Stimulated activated naive B cell treated with anti-CD40 and anti-IgM and Interleukin-4, amounts not matched to agents 10 μg/mL and 1 μg/mL and 100 μg/mL, for 72 hours (primary cell): ENCODE measurements around the gene ROBO2.
A peak's percentile ranks its signal among the peaks of the same experiment; 100 is the strongest.

Experiments used
- ATAC-seq, 2 donors: fragments of 150-1000 bp; cut with Tn5 transposase; replicated peaks; 2 replicates each; pipeline ENCODE4 v1.10.0; 2021; ENCODE audit warnings: moderate library complexity in 1 of 2
- DNase-seq: peaks from one replicate; pipeline ENCODE4 v3.0.0; 2021
- H3K27ac Mint-ChIP-seq: one replicate; pipeline ENCODE4 v1.8.0; 2022; ENCODE audit warnings: mild to moderate bottlenecking, mixed read lengths
- H3K27me3 Mint-ChIP-seq, 2 donors: one replicate each; pipeline ENCODE4 v1.8.0; 2022; ENCODE audit warnings: mixed read lengths in 2 of 2
- H3K36me3 Mint-ChIP-seq, 2 donors: one replicate each; pipeline ENCODE4 v1.8.0; 2022; ENCODE audit warnings: mixed read lengths in 2 of 2, mild to moderate bottlenecking in 1 of 2
- H3K4me1 Mint-ChIP-seq, 2 donors: one replicate each; pipeline ENCODE4 v1.8.0; 2022; ENCODE audit warnings: mixed read lengths in 2 of 2, mild to moderate bottlenecking in 1 of 2
- H3K4me3 Mint-ChIP-seq, 2 donors: one replicate each; pipeline ENCODE4 v1.8.0; 2022; ENCODE audit warnings: mild to moderate bottlenecking in 2 of 2, mixed read lengths in 2 of 2, moderate library complexity in 1 of 2
- H3K9me3 Mint-ChIP-seq, 2 donors: one replicate each; pipeline ENCODE4 v1.8.0; 2022; ENCODE audit warnings: mixed read lengths in 2 of 2, mild to moderate bottlenecking in 1 of 2

ROBO2 gene, protein sequence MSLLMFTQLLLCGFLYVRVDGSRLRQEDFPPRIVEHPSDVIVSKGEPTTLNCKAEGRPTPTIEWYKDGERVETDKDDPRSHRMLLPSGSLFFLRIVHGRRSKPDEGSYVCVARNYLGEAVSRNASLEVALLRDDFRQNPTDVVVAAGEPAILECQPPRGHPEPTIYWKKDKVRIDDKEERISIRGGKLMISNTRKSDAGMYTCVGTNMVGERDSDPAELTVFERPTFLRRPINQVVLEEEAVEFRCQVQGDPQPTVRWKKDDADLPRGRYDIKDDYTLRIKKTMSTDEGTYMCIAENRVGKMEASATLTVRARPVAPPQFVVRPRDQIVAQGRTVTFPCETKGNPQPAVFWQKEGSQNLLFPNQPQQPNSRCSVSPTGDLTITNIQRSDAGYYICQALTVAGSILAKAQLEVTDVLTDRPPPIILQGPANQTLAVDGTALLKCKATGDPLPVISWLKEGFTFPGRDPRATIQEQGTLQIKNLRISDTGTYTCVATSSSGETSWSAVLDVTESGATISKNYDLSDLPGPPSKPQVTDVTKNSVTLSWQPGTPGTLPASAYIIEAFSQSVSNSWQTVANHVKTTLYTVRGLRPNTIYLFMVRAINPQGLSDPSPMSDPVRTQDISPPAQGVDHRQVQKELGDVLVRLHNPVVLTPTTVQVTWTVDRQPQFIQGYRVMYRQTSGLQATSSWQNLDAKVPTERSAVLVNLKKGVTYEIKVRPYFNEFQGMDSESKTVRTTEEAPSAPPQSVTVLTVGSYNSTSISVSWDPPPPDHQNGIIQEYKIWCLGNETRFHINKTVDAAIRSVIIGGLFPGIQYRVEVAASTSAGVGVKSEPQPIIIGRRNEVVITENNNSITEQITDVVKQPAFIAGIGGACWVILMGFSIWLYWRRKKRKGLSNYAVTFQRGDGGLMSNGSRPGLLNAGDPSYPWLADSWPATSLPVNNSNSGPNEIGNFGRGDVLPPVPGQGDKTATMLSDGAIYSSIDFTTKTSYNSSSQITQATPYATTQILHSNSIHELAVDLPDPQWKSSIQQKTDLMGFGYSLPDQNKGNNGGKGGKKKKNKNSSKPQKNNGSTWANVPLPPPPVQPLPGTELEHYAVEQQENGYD (N-terminal part only)

DNA sequence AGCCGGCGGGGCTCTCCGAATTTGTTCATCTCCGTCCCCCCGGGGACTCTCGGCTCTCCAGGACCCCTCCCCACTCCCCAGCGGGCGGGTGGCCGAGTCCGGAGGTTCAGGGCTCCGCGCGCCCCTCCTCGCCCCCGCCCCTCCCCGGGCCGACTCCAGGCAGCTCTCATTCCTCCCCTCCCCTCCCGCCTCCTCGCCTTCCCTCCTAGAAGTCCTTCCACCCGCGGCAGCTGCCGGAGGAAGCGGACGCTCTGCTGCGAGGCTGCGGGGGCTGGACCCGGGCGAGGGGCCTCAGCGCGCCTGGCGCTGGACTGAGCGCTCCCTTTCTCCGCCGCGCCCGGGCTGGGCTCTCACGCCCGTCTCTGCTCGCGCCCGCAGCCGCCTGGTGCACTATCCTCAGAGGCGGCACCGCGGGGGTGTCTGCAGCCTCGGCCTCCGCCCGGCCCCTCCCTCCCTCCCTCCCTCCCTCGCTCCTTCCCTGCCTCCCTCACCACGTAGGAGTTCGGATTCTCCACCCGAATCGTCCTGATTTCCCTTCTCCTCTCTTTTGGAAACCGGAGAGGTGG lies at the start of gene ROBO2:
TSS of gene ROBO2 (plus strand) at position 494 of the 566 bp plus-strand sequence. CDS start 687 bp downstream, outside the sequence.
- H3K4me3 Mint-ChIP-seq, result no peak within 1 kb of the TSS
- H3K4me1 Mint-ChIP-seq, result peaks cover 0 to 7% of the 10 kb centered on the region in 2 donors
- no peaks in the 10 kb centered on the region for H3K36me3 Mint-ChIP-seq
- no peak for ATAC-seq
- no peak for DNase-seq
- no peaks in the 10 kb centered on the region for H3K9me3 Mint-ChIP-seq
- peaks cover 28 to 46% of the 10 kb centered on the region in 2 donors for H3K27me3 Mint-ChIP-seq
- no peak within 1 kb of the TSS for H3K27ac Mint-ChIP-seq

GRCh38 chr3:76990606-76991005 lies 49.3 kb upstream of the ROBO2 start:
- ATAC-seq (no peak), DNase-seq (no peak)
- Mint-ChIP-seq H3K27me3 (no peaks in the 10 kb centered on the region), H3K36me3 (no peaks in the 10 kb centered on the region), H3K9me3 (no peaks in the 10 kb centered on the region), H3K4me3 (no peak overlapping the region), H3K27ac (no peak overlapping the region), H3K4me1 (no peaks in the 10 kb centered on the region)

DNA sequence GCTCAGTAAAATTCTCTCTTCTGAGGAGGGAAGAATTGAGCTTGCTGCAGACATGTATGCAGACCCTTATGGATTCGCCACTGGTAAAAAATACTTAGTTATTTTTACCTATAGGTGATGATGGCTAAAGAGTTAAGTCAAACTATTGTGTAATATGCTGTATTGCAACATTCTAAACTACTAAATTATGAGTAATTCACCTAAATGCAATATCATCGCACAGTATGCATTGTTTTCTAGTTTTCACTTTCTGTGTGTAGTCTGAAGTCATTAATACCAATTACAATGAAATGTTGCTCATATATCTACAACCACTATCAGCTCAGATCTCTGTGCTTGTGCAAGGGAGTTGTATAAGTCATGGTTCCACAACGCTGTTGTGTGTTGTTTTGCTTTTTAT lies 48.7 kb upstream of the ROBO2 start:
- H3K9me3 Mint-ChIP-seq, result no peaks in the 10 kb centered on the region
- no peaks in the 10 kb centered on the region for H3K27me3 Mint-ChIP-seq
- no peak overlapping the region for H3K27ac Mint-ChIP-seq
- DNase-seq (no peak), ATAC-seq (no peak)
- H3K4me1 Mint-ChIP-seq, result no peaks in the 10 kb centered on the region
- H3K4me3 Mint-ChIP-seq, result no peak overlapping the region
- H3K36me3 Mint-ChIP-seq, result no peaks in the 10 kb centered on the region

DNA sequence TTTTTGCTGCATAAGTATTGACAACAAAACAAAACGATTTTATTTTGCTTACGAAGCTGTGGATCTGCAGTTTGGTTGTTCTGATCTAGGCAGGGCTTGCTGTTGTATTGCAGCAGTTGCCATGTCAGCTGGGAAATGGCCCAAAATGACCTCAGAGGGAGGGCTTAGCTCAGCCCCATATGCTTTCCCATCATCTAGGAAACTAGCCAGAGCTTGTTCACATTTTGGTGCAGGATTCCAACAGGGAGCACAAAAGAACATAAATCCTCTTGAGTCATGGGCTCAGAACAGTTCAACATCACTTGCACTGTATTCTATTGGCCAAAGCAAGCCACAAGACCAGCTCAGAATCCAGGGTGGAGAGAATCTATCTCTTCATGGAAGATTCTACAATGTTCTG lies 42.2 kb upstream of the ROBO2 start:
- DNase-seq, result no peak
- H3K4me3 Mint-ChIP-seq, result no peak overlapping the region
- peaks cover 0 to 4% of the 10 kb centered on the region in 2 donors for H3K9me3 Mint-ChIP-seq
- H3K4me1 Mint-ChIP-seq, result no peaks in the 10 kb centered on the region
- H3K27ac Mint-ChIP-seq, result no peak overlapping the region
- H3K36me3 Mint-ChIP-seq, result no peaks in the 10 kb centered on the region
- H3K27me3 Mint-ChIP-seq, result no peaks in the 10 kb centered on the region
- ATAC-seq, result no peak

- ATAC-seq (no peak), DNase-seq (no peak)
- Mint-ChIP-seq H3K9me3 (peaks cover 0 to 4% of the 10 kb centered on the region in 2 donors), H3K36me3 (no peaks in the 10 kb centered on the region), H3K4me3 (no peak overlapping the region), H3K27ac (no peak overlapping the region), H3K4me1 (no peaks in the 10 kb centered on the region), H3K27me3 (no peaks in the 10 kb centered on the region)
Observed at GRCh38 chr3:76998555-76998954, 41.3 kb upstream of the ROBO2 start.

- Mint-ChIP-seq H3K9me3 (peaks cover 0 to 8% of the 10 kb centered on the region in 2 donors), H3K36me3 (no peaks in the 10 kb centered on the region), H3K27me3 (no peaks in the 10 kb centered on the region), H3K27ac (no peak overlapping the region), H3K4me1 (no peaks in the 10 kb centered on the region), H3K4me3 (no peak overlapping the region)
- ATAC-seq (no peak), DNase-seq (no peak)
Observed at GRCh38 chr3:77001062-77001701, 38.7 kb upstream of the ROBO2 start.

GRCh38 chr3:77014226-77014625 lies 25.7 kb upstream of the ROBO2 start:
- DNase-seq (no peak), ATAC-seq (no peak)
- H3K27me3 Mint-ChIP-seq, result no peaks in the 10 kb centered on the region
- no peak overlapping the region for H3K27ac Mint-ChIP-seq
- no peaks in the 10 kb centered on the region for H3K36me3 Mint-ChIP-seq
- peaks cover 3 to 6% of the 10 kb centered on the region in 2 donors for H3K9me3 Mint-ChIP-seq
- no peaks in the 10 kb centered on the region for H3K4me1 Mint-ChIP-seq
- no peak overlapping the region for H3K4me3 Mint-ChIP-seq

GRCh38 chr3:77025471-77025870 lies 14.4 kb upstream of the ROBO2 start:
- no peak for DNase-seq
- Mint-ChIP-seq H3K4me3 (no peak overlapping the region), H3K36me3 (no peaks in the 10 kb centered on the region), H3K9me3 (peaks cover 0 to 3% of the 10 kb centered on the region in 2 donors), H3K27ac (no peak overlapping the region), H3K4me1 (no peaks in the 10 kb centered on the region), H3K27me3 (no peaks in the 10 kb centered on the region)
- no peak for ATAC-seq

DNA sequence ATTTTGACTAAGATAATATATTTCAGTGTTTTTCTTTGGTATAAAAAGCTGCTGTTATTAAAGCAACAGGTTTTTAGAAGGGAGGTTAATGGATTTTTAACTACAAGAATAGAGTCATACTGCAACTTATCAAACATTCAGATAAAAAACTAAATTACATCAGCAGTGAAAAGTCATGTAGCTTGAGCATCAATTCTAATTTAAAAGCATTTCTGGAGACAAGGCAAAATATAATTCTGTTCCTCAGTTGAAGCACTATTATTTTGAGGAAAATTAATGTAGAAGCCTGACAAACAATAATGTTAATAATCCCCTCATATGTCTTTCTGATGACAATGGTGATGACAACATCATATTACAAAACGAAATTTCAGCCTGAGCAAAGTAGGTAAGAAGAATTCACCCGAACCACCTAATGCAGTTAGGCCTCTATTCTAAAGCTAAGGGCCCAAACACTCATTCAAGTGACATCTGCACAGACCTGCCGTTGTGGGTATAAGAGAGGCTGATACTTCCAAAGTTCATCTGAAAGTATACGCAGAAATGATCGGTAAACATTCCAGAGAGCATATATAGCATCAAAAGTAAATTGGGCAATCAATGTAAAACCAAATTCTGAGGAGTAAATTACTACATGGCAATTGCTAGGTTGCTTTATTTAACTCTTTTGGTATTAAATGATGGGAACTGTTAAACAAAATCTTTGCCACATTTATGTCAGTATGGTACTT lies 12.8 kb upstream of the ROBO2 start:
- no peak for ATAC-seq
- no peak for DNase-seq
- Mint-ChIP-seq H3K27ac (no peak overlapping the region), H3K27me3 (no peaks in the 10 kb centered on the region), H3K4me1 (no peaks in the 10 kb centered on the region), H3K9me3 (peaks cover 0 to 3% of the 10 kb centered on the region in 2 donors), H3K36me3 (no peaks in the 10 kb centered on the region), H3K4me3 (no peak overlapping the region)

DNA sequence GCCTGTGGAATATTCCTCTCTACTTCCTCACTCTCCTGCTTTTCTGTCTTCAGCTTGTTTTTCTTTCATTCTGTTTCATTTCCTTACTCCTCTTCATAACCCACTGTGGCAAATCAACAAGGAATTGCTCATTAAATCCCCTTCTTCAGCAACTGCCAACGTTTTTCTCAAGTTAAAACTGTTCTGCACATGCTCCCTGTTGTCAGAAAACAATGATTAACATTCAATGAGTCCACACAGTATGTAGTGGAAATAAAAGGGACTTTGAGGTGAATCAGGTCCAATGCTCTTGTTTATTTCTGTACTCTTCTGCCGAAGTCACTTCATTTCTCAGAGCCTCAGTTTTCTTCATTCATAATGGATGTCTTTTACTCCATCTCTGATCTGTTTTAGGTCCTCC lies 11.9 kb upstream of the ROBO2 start:
- ATAC-seq (no peak), DNase-seq (no peak)
- H3K36me3 Mint-ChIP-seq, result no peaks in the 10 kb centered on the region
- H3K9me3 Mint-ChIP-seq, result peaks cover 2 to 3% of the 10 kb centered on the region in 2 donors
- no peaks in the 10 kb centered on the region for H3K4me1 Mint-ChIP-seq
- H3K4me3 Mint-ChIP-seq, result no peak overlapping the region
- no peaks in the 10 kb centered on the region for H3K27me3 Mint-ChIP-seq
- H3K27ac Mint-ChIP-seq, result no peak overlapping the region

- no peaks in the 10 kb centered on the region for H3K36me3 Mint-ChIP-seq
- peak; percentile 1 for DNase-seq
- no peak overlapping the region for H3K4me3 Mint-ChIP-seq
- no peak overlapping the region for H3K27ac Mint-ChIP-seq
- peak; percentile 73 to 77 for ATAC-seq
- no peaks in the 10 kb centered on the region for H3K9me3 Mint-ChIP-seq
- peaks cover 28 to 46% of the 10 kb centered on the region in 2 donors for H3K27me3 Mint-ChIP-seq
- peaks cover 0 to 7% of the 10 kb centered on the region in 2 donors for H3K4me1 Mint-ChIP-seq
Observed at GRCh38 chr3:77038468-77038929, 1.4 kb upstream of the ROBO2 start.

GRCh38 chr3:77038930-77039605 lies 831 bp upstream of the ROBO2 start:
- no peaks in the 10 kb centered on the region for H3K9me3 Mint-ChIP-seq
- ATAC-seq (no peak), DNase-seq (no peak)
- peaks cover 0 to 7% of the 10 kb centered on the region in 2 donors for H3K4me1 Mint-ChIP-seq
- H3K36me3 Mint-ChIP-seq, result no peaks in the 10 kb centered on the region
- H3K27ac Mint-ChIP-seq, result no peak overlapping the region
- peaks cover 28 to 46% of the 10 kb centered on the region in 2 donors for H3K27me3 Mint-ChIP-seq
- H3K4me3 Mint-ChIP-seq, result no peak overlapping the region

DNA sequence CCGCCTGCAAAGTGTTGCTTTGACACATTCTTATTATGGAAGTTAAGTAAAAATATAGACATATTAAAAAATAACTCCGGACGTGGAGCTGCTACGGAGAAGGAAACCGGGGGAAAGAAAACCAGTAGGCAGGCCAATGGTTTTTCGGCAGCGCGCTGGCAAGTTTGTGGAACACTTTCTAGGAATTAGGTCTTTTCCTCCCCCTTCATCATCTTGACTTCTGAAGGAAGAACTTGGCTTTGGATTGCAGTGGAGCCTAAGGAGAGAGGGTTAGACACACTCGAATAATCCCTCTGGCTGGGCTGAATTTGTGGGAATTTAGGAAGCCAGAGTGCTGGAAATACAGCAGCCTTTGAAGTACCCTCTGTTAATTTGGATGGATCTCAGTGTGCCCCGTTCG lies 317 bp downstream of the ROBO2 start:
- Mint-ChIP-seq H3K4me1 (peaks cover 0 to 7% of the 10 kb centered on the region in 2 donors), H3K27me3 (peaks cover 28 to 46% of the 10 kb centered on the region in 2 donors), H3K36me3 (no peaks in the 10 kb centered on the region), H3K9me3 (no peaks in the 10 kb centered on the region), H3K27ac (no peak overlapping the region), H3K4me3 (no peak overlapping the region)
- no peak for DNase-seq
- no peak for ATAC-seq
